K562 (cell line): ENCODE measurements around the gene KLK3. TPM values are rescaled to one million over a fixed set of nuclear protein-coding genes. Genes with fewer than 3 reads are reported as not detected.
A peak's percentile ranks its signal among the peaks of the same experiment; 100 is the strongest.

ENCODE experiments used
- ATAC-seq: fragments of 200-7000 bp; cut with Tn5 transposase; 3 replicates; pipeline ENCODE4 v1.9.1; 2020; ENCODE audit warnings: moderate library complexity
- BruUV-seq: library from RNA; stranded (reverse); fragments of 400-500 nt; replicated peaks from 2 replicates; lab custom pipeline; 2021; lab: Mats Ljungman, UMichigan
- CTCF ChIA-PET: fragments of 300-600 bp; formaldehyde crosslinking; extraction: SDS; loops from one replicate; lab custom pipeline; 2021; ENCODE audit warnings: low intra/inter-chr PET ratio; lab: Yijun Ruan, JAX
- POLR2A ChIA-PET: fragments of 300-600, 350-650 bp; sonication (Branson Sonifier 250); formaldehyde crosslinking; extraction: SDS; loops from one replicate; lab custom pipeline; 2021; ENCODE audit warnings: antibody characterized with exemption, inconsistent platforms; lab: Yijun Ruan, JAX
- DNase-seq, 4 experiments: peaks; one replicate each; pipeline versions ENCODE4 v3.0.0 to v3.0.0-alpha.2; 2011 to 2018; ENCODE audit warnings: low spot score in 3 of 4, mixed read lengths in 3 of 4; ENCODE audit errors: extremely low read depth in 1 of 4
- FAIRE-seq: peaks from 2 replicates; lab custom pipeline; 2011; peaks lifted over from hg19 to GRCh38; lab: Jason Lieb, UNC
- H2AFZ ChIP-seq: 2 replicates; pipeline ENCODE4 v1.6.0; 2011; ENCODE audit warnings: low read depth, low read length, control low read depth, inconsistent platforms
- H3K27ac ChIP-seq: fragments of 200-600 bp; 3 replicates; pipeline ENCODE4 v1.8.0; 2011; ENCODE audit warnings: low read depth, mild to moderate bottlenecking, control low read depth, inconsistent platforms, low read length, moderate library complexity, mixed read lengths; ENCODE audit errors: extremely low read depth
- H3K27me3 ChIP-seq, 2 experiments: fragments of 300-600 bp in 1 of 2; 2 replicates in 1 of 2; 3 replicates in 1 of 2; pipeline versions ENCODE4 v1.6.0 to v1.8.0; 2011; ENCODE audit warnings: inconsistent platforms in 2 of 2, low read length in 2 of 2, mild to moderate bottlenecking in 1 of 2, mixed read lengths in 1 of 2, moderate library complexity in 1 of 2; ENCODE audit not compliant: control insufficient read depth in 2 of 2, insufficient read depth in 2 of 2
- H3K36me3 ChIP-seq: fragments of 300-600 bp; 3 replicates; pipeline ENCODE4 v1.8.0; 2011; ENCODE audit warnings: mild to moderate bottlenecking, low read length, inconsistent platforms; ENCODE audit not compliant: control insufficient read depth, insufficient read depth
- H3K4me1 ChIP-seq, 2 experiments: fragments of 200-600 bp in 1 of 2; replicated peaks in 1 of 2; 2 replicates in 1 of 2; 3 replicates in 1 of 2; pipeline versions ENCODE4 v1.5.1 to v1.8.0; 2011; ENCODE audit warnings: inconsistent platforms in 2 of 2, low read length in 2 of 2, mild to moderate bottlenecking in 1 of 2, mixed read lengths in 1 of 2, moderate library complexity in 1 of 2; ENCODE audit not compliant: control insufficient read depth in 2 of 2, insufficient read depth in 2 of 2
- H3K4me2 ChIP-seq: 2 replicates; pipeline ENCODE4 v1.6.1; 2011; ENCODE audit warnings: low read length, control low read depth, inconsistent platforms, mixed read lengths; ENCODE audit not compliant: insufficient read depth
- H3K4me3 ChIP-seq: fragments of 200-600 bp; sonication (generic), shearing (Covaris generic); 2 replicates; pipeline ENCODE4 v1.5.1; 2016; ENCODE audit warnings: control low read depth, inconsistent platforms
- H3K79me2 ChIP-seq: fragments of 200-600 bp; 3 replicates; pipeline ENCODE4 v1.8.0; 2011; ENCODE audit warnings: low read length, inconsistent platforms; ENCODE audit not compliant: control insufficient read depth, insufficient read depth
- H3K9ac ChIP-seq, 2 experiments: 2 replicates each; pipeline versions ENCODE4 v1.6.0 to v1.6.1; 2011; ENCODE audit warnings: low read depth in 2 of 2, low read length in 2 of 2, control low read depth in 1 of 2, inconsistent platforms in 1 of 2, mild to moderate bottlenecking in 1 of 2, mixed read lengths in 1 of 2; ENCODE audit not compliant: insufficient read depth in 1 of 2
- H3K9me1 ChIP-seq: one replicate; pipeline ENCODE4 v1.6.0; 2011; ENCODE audit warnings: inconsistent platforms, mild to moderate bottlenecking, low read length, moderate library complexity; ENCODE audit not compliant: control insufficient read depth, insufficient read depth
- H3K9me3 ChIP-seq: replicated peaks from 2 replicates; pipeline ENCODE4 v1.5.1; 2011; ENCODE audit warnings: low read depth, low read length, inconsistent platforms; ENCODE audit not compliant: control insufficient read depth, insufficient read depth
- H4K20me1 ChIP-seq: replicated peaks from 2 replicates; pipeline ENCODE4 v1.6.1; 2011; ENCODE audit warnings: low read length, inconsistent platforms, mixed read lengths; ENCODE audit not compliant: control insufficient read depth, insufficient read depth
- KAT2B ChIP-seq: IDR thresholded peaks from one replicate; pipeline ENCODE4 v1.6.1; 2012; ENCODE audit warnings: low read depth, mild to moderate bottlenecking, control low read depth, inconsistent platforms, low read length, moderate library complexity
- POLR2H ChIP-seq: IDR thresholded peaks from 2 replicates; pipeline ENCODE4 v1.6.1; 2016; ENCODE audit warnings: missing genetic modification characterization, low read depth, mild to moderate bottlenecking, control low read depth, missing compliant biosample characterization, moderate library complexity
- ZNF764 ChIP-seq: fragments of 250-450 bp; sonication (Bioruptor Pico); IDR thresholded peaks from 2 replicates; pipeline ENCODE4 v1.4.0; 2020; ENCODE audit warnings: low read depth, mild to moderate bottlenecking, moderate library complexity
- ZZZ3 ChIP-seq: fragments of 450-650 bp; IDR thresholded peaks from 2 replicates; pipeline ENCODE4 v1.6.1; 2016; ENCODE audit warnings: antibody characterized with exemption, mild to moderate bottlenecking, moderate library complexity
- WGBS: fragments of 100-300 bp; shearing (Covaris generic); methylation state at CpG from one replicate; pipeline ENCODE4 v1.1.6; 2016; ENCODE audit warnings: low coverage, mixed read lengths; ENCODE audit not compliant: insufficient coverage; ENCODE audit errors: missing lambda C conversion rate; 5-methylcytosine and 5-hydroxymethylcytosine counted together
- in situ Hi-C: fragments of 300-500 bp; cut with MboI; formaldehyde crosslinking; loops from 4 replicates; pipeline ENCODE4 v1.15.0; 2018; ENCODE audit warnings: inconsistent platforms, mixed read lengths
- intact Hi-C: fragments of 100-400 bp; cut with micrococcal nuclease; formaldehyde crosslinking; loops from 2 replicates; pipeline ENCODE4 v1.14.2; 2022
- polyA plus RNA-seq, 8 experiments: library from polyadenylated mRNA; depleted of rRNA in 4 of 8; stranded (reverse) in 5 of 8; unstranded in 3 of 8; fragments of >200 nt; fragmentation: Nextera tagmentation in 2 of 8; fragmentation: Illumina TruSeq in 1 of 8; extraction: Ambion mirVana in 2 of 8; extraction: Trizol in 1 of 8; gene quantifications; 2 replicates each; pipeline versions ENCODE4 v1.2.1 to v1.2.3, GENCODE V29; 2011 to 2014; ENCODE audit warnings: inconsistent platforms in 1 of 8, missing spikeins in 1 of 8
- total RNA-seq, 7 experiments: library from RNA; depleted of rRNA in 6 of 7; stranded (reverse); fragments of >200 nt in 6 of 7; fragmentation: Illumina TruSeq in 2 of 7; extraction: Trizol in 2 of 7; gene quantifications; 2 replicates each; pipeline versions ENCODE4 v1.2.1 to v1.2.3, GENCODE V29; 2011 to 2021; ENCODE audit warnings: low replicate concordance in 1 of 7
- TF ChIP-seq, protein P1 (sequence below): sonication (generic); formaldehyde crosslinking; IDR thresholded peaks from 2 replicates; pipeline ENCODE4 v1.8.0; 2022; ENCODE audit warnings: missing genetic modification reagents, mild to moderate bottlenecking, moderate library complexity, borderline replicate concordance

The KLK3 gene
- total and polyA plus RNA-seq, 9 of the 15 experiments (the other 6 are each of a cell fraction or from before 2014, with no cell fraction given): not detected

GRCh38 chr19:50827476-50827875 lies 27.2 kb upstream of the KLK3 start (continued):
- no peak for TF ChIP-seq POLR2H (tag)
- TF ChIP-seq ZNF764: no peak

- no peaks in the 10 kb centered on the region for H3K9me1 ChIP-seq
- intact Hi-C loops: no loop called here
- H3K36me3 ChIP-seq: no peaks in the 10 kb centered on the region
- H3K4me3 ChIP-seq: no peak overlapping the region
- CTCF ChIA-PET: no interaction called here
- H2AFZ ChIP-seq: no peak overlapping the region
- H3K4me1 ChIP-seq: peaks cover 4 to 14% of the 10 kb centered on the region in 2 experiments; a peak in 4 of 5 replicates
- H3K4me2 ChIP-seq: no peak overlapping the region
- POLR2A ChIA-PET: interaction anchor here (0.7 to 2.2 kb wide), 3 partner anchors 9 to 26 kb away, joined by 3 to 13 read pairs (median 3); no protein-coding TSS in a partner anchor
- no peaks in the 10 kb centered on the region for H3K79me2 ChIP-seq
- H3K27ac ChIP-seq: no peak overlapping the region
- ATAC-seq (no peak), DNase-seq (no peak), FAIRE-seq (no peak)
- peaks cover 0 to 20% of the 10 kb centered on the region in 2 experiments; a peak in 3 of 5 replicates for H3K27me3 ChIP-seq
- no peak overlapping the region for H3K9ac ChIP-seq
- in situ Hi-C loops: no loop called here
- WGBS: 25% methylated on average over 5 of the region's 5 CpGs
- no peaks in the 10 kb centered on the region for H3K9me3 ChIP-seq
- no TSS peak for BruUV-seq
- no peaks in the 10 kb centered on the region; the same call in 1 of the 2 replicates for H4K20me1 ChIP-seq
- TF ChIP-seq, protein P1, sequence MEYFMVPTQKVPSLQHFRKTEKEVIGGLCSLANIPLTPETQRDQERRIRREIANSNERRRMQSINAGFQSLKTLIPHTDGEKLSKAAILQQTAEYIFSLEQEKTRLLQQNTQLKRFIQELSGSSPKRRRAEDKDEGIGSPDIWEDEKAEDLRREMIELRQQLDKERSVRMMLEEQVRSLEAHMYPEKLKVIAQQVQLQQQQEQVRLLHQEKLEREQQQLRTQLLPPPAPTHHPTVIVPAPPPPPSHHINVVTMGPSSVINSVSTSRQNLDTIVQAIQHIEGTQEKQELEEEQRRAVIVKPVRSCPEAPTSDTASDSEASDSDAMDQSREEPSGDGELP: peak; percentile 10; the same call in 1 of the 2 replicates
- TF ChIP-seq KAT2B (no peak), ZZZ3 (no peak)
Observed at GRCh38 chr19:50829801-50830200, 24.9 kb upstream of the KLK3 start.
